GM20431 (cell line): Measurements from ENCODE around the gene GYPA.
"Not testable (repeated sequence)": the region's sequence is repeated elsewhere in the genome, so short reads cannot be mapped to it uniquely, and the experiment has no call there.

ENCODE experiments used
- in situ Hi-C: fragments of 300-500 bp; cut with MseI, MboI; formaldehyde crosslinking; loops from one replicate; pipeline ENCODE4 v1.15.0; 2020; ENCODE audit warnings: low sequenced_read_pairs; ENCODE audit not compliant: unreplicated experiment

GYPA gene

GRCh38 chr4:144140594-144141295 lies at the start of gene GYPA:
Gene GYPA, minus strand, starts transcription at chr4:144140718. Its CDS starts 83 bp downstream, at chr4:144140635.
- in situ Hi-C loops, result not testable (repeated sequence)

- in situ Hi-C loops, result loop anchor here (25.0 kb wide), 2 partner anchors 597 to 847 kb away; no protein-coding TSS in a partner anchor
Measured at GRCh38 chr4:144190009-144190408, 49.5 kb upstream of the GYPA start.

GRCh38 chr4:144189121-144189520 lies 48.6 kb upstream of the GYPA start:
- in situ Hi-C loops, result loop anchor here (25.0 kb wide), 2 partner anchors 598 to 848 kb away; no protein-coding TSS in a partner anchor

- in situ Hi-C loops, result loop anchor here (25.0 kb wide), 2 partner anchors 602 to 852 kb away; no protein-coding TSS in a partner anchor
Measured at GRCh38 chr4:144185086-144185485, 44.6 kb upstream of the GYPA start.

GRCh38 chr4:144183165-144183564 lies 42.6 kb upstream of the GYPA start:
- in situ Hi-C loops, result loop anchor here (25.0 kb wide), 2 partner anchors 604 to 854 kb away; no protein-coding TSS in a partner anchor

GRCh38 chr4:144181391-144181790 lies 40.9 kb upstream of the GYPA start:
- in situ Hi-C loops, result loop anchor here (25.0 kb wide), 2 partner anchors 606 to 856 kb away; no protein-coding TSS in a partner anchor

GRCh38 chr4:144179152-144179739 lies 38.7 kb upstream of the GYPA start:
- in situ Hi-C loops, result loop anchor here (25.0 kb wide), 2 partner anchors 608 to 858 kb away; no protein-coding TSS in a partner anchor

- in situ Hi-C loops, result loop anchor here (25.0 kb wide), 2 partner anchors 609 to 859 kb away; no protein-coding TSS in a partner anchor
Measured at GRCh38 chr4:144178414-144178813, 37.9 kb upstream of the GYPA start.

- in situ Hi-C loops, result loop anchor here (25.0 kb wide), 2 partner anchors 611 to 861 kb away; no protein-coding TSS in a partner anchor
Measured at GRCh38 chr4:144176476-144176875, 36.0 kb upstream of the GYPA start.

- in situ Hi-C loops, result loop anchor here (25.0 kb wide), 2 partner anchors 613 to 863 kb away; no protein-coding TSS in a partner anchor
Measured at GRCh38 chr4:144174401-144175067, 34.0 kb upstream of the GYPA start.

GRCh38 chr4:144171697-144172096 lies 31.2 kb upstream of the GYPA start:
- in situ Hi-C loops, result no loop called here

- in situ Hi-C loops, result no loop called here
Measured at GRCh38 chr4:144169211-144169610, 28.7 kb upstream of the GYPA start.

GRCh38 chr4:144154044-144154443 lies 13.5 kb upstream of the GYPA start:
- in situ Hi-C loops, result no loop called here

GRCh38 chr4:144142690-144143326 lies 2.3 kb upstream of the GYPA start:
- in situ Hi-C loops, result not testable (repeated sequence)

GRCh38 chr4:144141493-144141892 lies 975 bp upstream of the GYPA start:
- in situ Hi-C loops, result no loop called here

GRCh38 chr4:144139991-144140390 lies 527 bp downstream of the GYPA start:
- in situ Hi-C loops, result not testable (repeated sequence)

- in situ Hi-C loops, result not testable (repeated sequence)
Measured at GRCh38 chr4:144139547-144139946, 971 bp downstream of the GYPA start.

- in situ Hi-C loops, result not testable (repeated sequence)
Measured at GRCh38 chr4:144138239-144138638, 2.3 kb downstream of the GYPA start.

- in situ Hi-C loops, result not testable (repeated sequence)
Measured at GRCh38 chr4:144137137-144137931, 3.2 kb downstream of the GYPA start.
